ENCODE measurements around the gene CBX1. TPM values are rescaled to one million over a fixed set of nuclear protein-coding genes. Genes with fewer than 3 reads are reported as not detected.
A peak's percentile ranks its signal among the peaks of the same experiment; 100 is the strongest.

CBX1 gene
- total and polyA plus RNA-seq, 10 of the 15 experiments (the other 5 are each of a cell fraction or from before 2014, with no cell fraction given): 11.8 to 99.2 (median 43.5) TPM

DNA sequence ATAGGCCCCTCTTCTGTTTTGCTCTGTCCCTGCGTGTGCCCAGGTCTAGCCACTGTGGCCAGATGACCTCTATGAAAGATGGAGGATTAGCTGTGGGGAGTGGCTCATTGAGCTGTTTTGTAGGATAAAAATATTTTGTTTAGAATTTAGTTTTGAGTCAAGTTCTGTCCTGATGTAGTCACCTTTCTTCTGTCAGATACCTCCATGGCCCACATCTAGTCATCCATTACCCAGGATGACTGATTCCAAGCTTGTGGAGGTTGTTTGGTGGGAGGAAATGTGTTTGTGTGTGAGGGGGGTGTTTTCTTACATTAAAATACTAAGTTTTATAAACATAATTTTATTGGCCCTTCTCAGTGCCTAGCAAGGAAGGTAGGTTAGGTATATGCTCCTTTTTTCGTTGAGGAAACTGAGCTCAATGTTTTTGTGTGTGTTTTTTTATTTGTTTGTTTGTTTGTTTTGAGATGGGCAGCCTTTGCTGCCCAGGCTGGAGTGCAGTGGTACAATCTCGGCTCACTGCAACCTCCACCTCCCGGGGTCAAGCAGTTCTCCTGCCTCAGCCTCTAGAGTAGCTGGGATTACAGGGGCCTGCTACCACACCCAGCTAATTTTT, 22.6 kb upstream of the CBX1 start:
- RAD21 ChIA-PET (ENCODE audit: unreplicated experiment): interaction anchor here (1.3 to 6.1 kb wide), 5 partner anchors 9 to 469 kb away, joined by 3 to 43 read pairs (median 4); partner anchors contain the start of genes HOXB5 and SNX11
- ATAC-seq: no peak; the same call in 2 of the 3 replicates

More for the DNA sequence above, 22.6 kb upstream of the CBX1 start:
- Histone ChIP-seq H3K27ac (ENCODE audit: control insufficient read depth, insufficient read depth) (no peak overlapping the region), H3K27me3 (replicated peaks in 1 of 2; ENCODE audit: control insufficient read depth in 2 of 2, insufficient read depth in 2 of 2, low read length in 1 of 2) (no peaks in the 10 kb centered on the region), H3K79me2 (ENCODE audit: control insufficient read depth, insufficient read depth, low read length) (peaks cover 2% of the 10 kb centered on the region), H3K36me3 (ENCODE audit: control insufficient read depth in 2 of 2, insufficient read depth in 2 of 2, low read length in 1 of 2) (peaks cover 22 to 28% of the 10 kb centered on the region in 2 experiments), H4K20me1 (ENCODE audit: control insufficient read depth, insufficient read depth) (peaks cover 2% of the 10 kb centered on the region; the same call in 1 of the 2 replicates), H3K4me2 (ENCODE audit: control insufficient read depth, insufficient read depth) (no peak overlapping the region), H3K4me1 (ENCODE audit: control insufficient read depth, insufficient read depth, low read length) (no peaks in the 10 kb centered on the region), H3K9me3 (replicated peaks; ENCODE audit: control insufficient read depth, insufficient read depth, low read length) (no peaks in the 10 kb centered on the region), H3K4me3 (no peak overlapping the region), H2AFZ (ENCODE audit: control insufficient read depth, low read depth, low read length) (no peak overlapping the region), H3K9ac (ENCODE audit: control insufficient read depth, insufficient read depth, low read length) (no peak overlapping the region)
- FAIRE-seq: no peak
- SMC1A ChIA-PET (ENCODE audit: uncharacterized antibody, unreplicated experiment): interaction anchor here (0.9 to 16.1 kb wide), 10 partner anchors 9 to 46 kb away, joined by 3 to 205 read pairs (median 4); partner anchors contain the start of gene SNX11
- no peak for DNase-seq (ENCODE audit: low read depth, low spot score)
- WGBS (ENCODE audit: insufficient coverage, insufficient replicate concordance, low lambda C conversion rate, missing lambda C conversion rate): 83% methylated on average over 4 of the region's 4 CpGs
- intact Hi-C loops (cut with micrococcal nuclease; ENCODE audit: unreplicated experiment): no loop called here
- BruUV-seq (replicated peaks): no TSS peak
- CTCF ChIA-PET: interaction anchor here (0.6 to 33.4 kb wide), 9 partner anchors 9 to 153 kb away, joined by 3 to 525 read pairs (median 7); partner anchors contain the start of gene CDK5RAP3
- TF ChIP-seq, protein P1, sequence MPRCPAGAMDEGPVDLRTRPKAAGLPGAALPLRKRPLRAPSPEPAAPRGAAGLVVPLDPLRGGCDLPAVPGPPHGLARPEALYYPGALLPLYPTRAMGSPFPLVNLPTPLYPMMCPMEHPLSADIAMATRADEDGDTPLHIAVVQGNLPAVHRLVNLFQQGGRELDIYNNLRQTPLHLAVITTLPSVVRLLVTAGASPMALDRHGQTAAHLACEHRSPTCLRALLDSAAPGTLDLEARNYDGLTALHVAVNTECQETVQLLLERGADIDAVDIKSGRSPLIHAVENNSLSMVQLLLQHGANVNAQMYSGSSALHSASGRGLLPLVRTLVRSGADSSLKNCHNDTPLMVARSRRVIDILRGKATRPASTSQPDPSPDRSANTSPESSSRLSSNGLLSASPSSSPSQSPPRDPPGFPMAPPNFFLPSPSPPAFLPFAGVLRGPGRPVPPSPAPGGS (IDR thresholded peaks at IDR 0.05; ENCODE audit: borderline replicate concordance, insufficient read depth, low read depth, low read length, poor library complexity, severe bottlenecking): peak; percentile 12
- TF ChIP-seq SMC3 (IDR thresholded peaks at IDR 0.05; ENCODE audit: borderline replicate concordance, low read length): no peak
- 0 out of 2 replicates have a peak, but pooled peaks have one; percentile 20 for TF ChIP-seq POLR2AphosphoS5 (IDR thresholded peaks at IDR 0.05; ENCODE audit: low read length)
- no peak for TF ChIP-seq TCF3 (IDR thresholded peaks at IDR 0.05; ENCODE audit: borderline replicate concordance, insufficient read depth, low read depth, low read length)
- no peak for TF ChIP-seq TBL1XR1 (IDR thresholded peaks at IDR 0.05; ENCODE audit: low read depth, low read length)
- peak; percentile 48 for TF ChIP-seq RUNX3 (IDR thresholded peaks at IDR 0.05; ENCODE audit: low read length)
- peak; percentile 33; the same call in 1 of the 2 replicates for TF ChIP-seq BCL11A (IDR thresholded peaks at IDR 0.05; ENCODE audit: low read depth, low read length)
- no peak for TF ChIP-seq ASH2L (IDR thresholded peaks at IDR 0.05; ENCODE audit: borderline replicate concordance, low read depth)
- 0 out of 2 replicates have a peak, but pooled peaks have one; percentile 25 for TF ChIP-seq FOXM1 (IDR thresholded peaks at IDR 0.05; ENCODE audit: low read depth, low read length)
- TF ChIP-seq NFXL1 (IDR thresholded peaks at IDR 0.05; ENCODE audit: borderline replicate concordance): no peak
- no peak for TF ChIP-seq ZNF207 (IDR thresholded peaks at IDR 0.05; ENCODE audit: borderline replicate concordance)
- TF ChIP-seq BRCA1 (IDR thresholded peaks at IDR 0.05; ENCODE audit: low read depth, low read length): no peak
- peak; percentile 66 for TF ChIP-seq JUNB (IDR thresholded peaks at IDR 0.05)
- TF ChIP-seq NFIC (IDR thresholded peaks at IDR 0.05; ENCODE audit: low read depth, low read length): peak; percentile 47; the same call in 1 of the 2 replicates
- in situ Hi-C loops (cut with MboI): no loop called here
- POLR2A ChIA-PET: interaction anchor here (1.0 to 3.0 kb wide), 6 partner anchors 10 to 26 kb away, joined by 3 to 20 read pairs (median 6); partner anchors contain the start of gene SNX11
